Head of caudate nucleus (tissue), 42 donors: ENCODE results near the gene EPM2AIP1.
"Not testable (repeated sequence)": the region's sequence is repeated elsewhere in the genome, so short reads cannot be mapped to it uniquely, and the experiment has no call there.

Experiments used
- DNase-seq, 42 donors: peaks; one replicate each; pipeline versions ENCODE4 v3.0.0 to v3.0.0-alpha.2; 2020 to 2021; ENCODE audit warnings: mixed read lengths in 7 of 42
- intact Hi-C: fragments of 100-400 bp; cut with DNase I; formaldehyde crosslinking; loops from one replicate; pipeline ENCODE4 v1.15.0; 2022

Gene EPM2AIP1

DNA sequence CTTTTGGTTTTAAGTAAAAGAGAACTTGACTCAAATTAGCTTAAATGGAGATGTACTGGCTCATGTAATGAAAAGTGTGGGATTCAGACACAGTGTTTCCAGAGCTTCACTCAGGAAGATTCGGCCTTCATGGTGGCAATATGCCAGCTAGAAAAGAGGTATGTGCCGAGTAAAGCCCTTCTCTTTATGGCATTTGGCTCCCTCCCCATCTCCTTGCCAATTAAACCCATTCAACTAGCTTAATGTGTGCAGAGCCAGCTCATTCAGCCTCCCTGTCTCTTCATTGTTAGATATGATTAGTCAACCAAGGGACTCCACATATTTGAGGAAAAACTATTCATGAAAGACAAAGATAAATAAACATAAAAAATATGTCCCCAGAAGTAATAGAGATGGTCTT, 33.1 kb downstream of the EPM2AIP1 start:
- DNase-seq, result peak in 1 of 42 donors; percentile 24
- intact Hi-C loops, result loop anchor here (10.0 kb wide), 1 partner anchor 225 kb away; no protein-coding TSS in a partner anchor

- intact Hi-C loops, result loop anchor here (10.0 kb wide), 1 partner anchor 223 kb away; no protein-coding TSS in a partner anchor
These were observed 34.9 kb downstream of the EPM2AIP1 start for GRCh38 chr3:36957862-36958686.

DNA sequence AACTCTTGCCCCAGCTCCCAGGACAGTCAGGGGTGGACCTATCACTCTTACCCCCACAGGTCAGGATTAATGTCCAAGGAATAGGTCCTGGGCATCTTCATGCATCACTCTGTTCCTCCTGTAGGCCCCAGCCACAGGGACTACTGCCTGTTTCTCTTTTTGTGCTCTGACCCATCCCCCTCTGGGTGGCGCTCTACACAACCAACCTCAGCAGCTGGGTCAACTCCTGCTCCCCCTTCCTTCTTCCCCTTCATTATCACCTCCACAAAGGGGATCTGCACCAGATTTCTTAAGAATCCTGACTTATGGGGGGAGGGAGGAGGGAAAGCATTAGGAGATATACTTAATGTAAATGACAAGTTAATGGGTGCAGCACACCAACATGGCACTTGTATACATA, 35.9 kb downstream of the EPM2AIP1 start:
- intact Hi-C loops, result loop anchor here (10.0 kb wide), 1 partner anchor 222 kb away; no protein-coding TSS in a partner anchor

More at GRCh38 chr3:36957862-36958686, 34.9 kb downstream of the EPM2AIP1 start:
- DNase-seq, result peak in 2 of 42 donors; percentile 26 to 34

GRCh38 chr3:36956155-36956554, 36.8 kb downstream of the EPM2AIP1 start:
- intact Hi-C loops, result loop anchor here (10.0 kb wide), 1 partner anchor 221 kb away; no protein-coding TSS in a partner anchor
- DNase-seq, result no peak

More for the DNA sequence above, 35.9 kb downstream of the EPM2AIP1 start:
- peak in 1 of 42 donors; percentile 18 for DNase-seq

GRCh38 chr3:36954452-36955134, 38.3 kb downstream of the EPM2AIP1 start:
- intact Hi-C loops, result loop anchor here (10.0 kb wide), 1 partner anchor 220 kb away; no protein-coding TSS in a partner anchor
- DNase-seq, result no peak

- intact Hi-C loops, DNase-seq: not testable (repeated sequence)
These were observed 45.1 kb downstream of the EPM2AIP1 start for GRCh38 chr3:36947814-36948213.

GRCh38 chr3:36945333-36945980, 47.5 kb downstream of the EPM2AIP1 start:
- intact Hi-C loops, result no loop called here
- no peak for DNase-seq

GRCh38 chr3:36944641-36945270, 48.2 kb downstream of the EPM2AIP1 start, which contains the start of gene TRANK1:
Gene TRANK1, minus strand, starts transcription at chr3:36945054. Its CDS starts 245 bp downstream, at chr3:36944809.
- intact Hi-C loops, result no loop called here
- peak; percentile 35 to 84 (median 70) for DNase-seq

DNA sequence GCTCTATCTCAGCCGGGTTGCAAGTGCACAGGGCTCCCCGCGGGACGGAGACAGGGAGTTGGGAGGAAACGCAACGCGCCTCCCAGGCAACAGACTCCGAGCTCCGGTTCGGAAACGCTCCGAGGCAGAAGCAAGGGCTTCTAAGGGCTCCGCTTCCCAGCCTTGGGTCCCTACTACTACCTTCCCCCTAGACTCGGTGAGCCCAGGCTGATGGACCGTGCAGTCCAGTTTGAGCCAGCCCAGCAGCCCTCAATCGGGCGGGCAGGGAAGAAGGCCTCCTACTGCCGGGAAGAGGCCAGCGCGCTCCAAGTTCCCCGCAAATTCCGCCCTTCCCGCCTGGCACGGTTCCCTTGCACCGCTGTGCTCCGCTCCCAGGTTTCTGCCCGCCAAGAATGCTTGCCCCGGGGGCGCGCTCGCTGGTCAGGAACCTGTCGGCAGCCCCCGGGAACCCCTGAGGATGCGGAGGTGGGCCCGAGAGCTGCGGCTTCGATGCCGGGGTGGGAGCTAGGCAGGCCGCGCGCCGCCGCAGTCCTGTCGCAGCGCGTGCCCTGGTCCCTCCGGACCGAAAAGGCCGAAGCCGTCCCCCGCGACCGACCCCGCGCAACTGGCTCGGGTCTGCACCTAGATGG, 48.8 kb downstream of the EPM2AIP1 start:
- peak in 41 of 42 donors; percentile 9 to 78 (median 63) for DNase-seq
- intact Hi-C loops, result no loop called here

- intact Hi-C loops, result no loop called here
- peak in 5 of 42 donors; percentile 4 to 41 (median 20) for DNase-seq
These were observed 49.3 kb downstream of the EPM2AIP1 start for GRCh38 chr3:36943601-36944000.

DNA sequence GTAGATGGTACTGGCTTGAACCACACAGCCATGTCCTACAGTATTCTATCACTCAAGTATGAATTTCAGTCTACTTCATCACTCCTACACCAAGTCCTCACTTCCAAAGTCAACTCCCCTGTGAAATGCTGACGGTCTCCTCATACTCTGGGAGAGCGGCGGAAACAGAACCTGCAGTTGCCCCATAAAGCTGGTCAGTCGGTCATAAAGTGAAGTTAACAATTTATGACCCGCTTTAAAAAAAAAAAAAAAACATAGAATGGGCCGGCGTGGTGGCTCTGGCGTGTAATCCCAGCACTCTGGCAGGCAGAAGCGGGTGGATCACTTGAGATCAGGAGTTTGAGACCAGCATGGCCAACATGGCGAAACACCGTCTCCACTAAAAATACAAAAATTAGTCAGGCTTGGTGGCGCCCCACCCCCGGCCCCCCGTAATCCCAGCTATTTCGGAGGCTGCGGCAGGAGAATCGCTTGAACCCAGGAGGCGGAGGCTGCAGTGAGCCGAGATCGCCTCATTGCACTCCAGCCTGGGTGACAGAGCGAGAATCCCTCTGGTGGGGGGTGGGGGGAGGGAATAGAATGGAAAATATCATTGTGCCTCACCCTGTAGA, 50.2 kb downstream of the EPM2AIP1 start:
- intact Hi-C loops, result no loop called here
- DNase-seq, result peak in 1 of 42 donors; percentile 3

GRCh38 chr3:36941658-36942057, 51.3 kb downstream of the EPM2AIP1 start:
- DNase-seq, result peak in 1 of 42 donors; percentile 0
- intact Hi-C loops, result no loop called here

- intact Hi-C loops, result no loop called here
- no peak for DNase-seq
These were observed 51.8 kb downstream of the EPM2AIP1 start for GRCh38 chr3:36941162-36941561.

- intact Hi-C loops, result no loop called here
These were observed 55.4 kb downstream of the EPM2AIP1 start for GRCh38 chr3:36937492-36937891.

More at GRCh38 chr3:36937492-36937891, 55.4 kb downstream of the EPM2AIP1 start:
- peak in 1 of 42 donors; percentile 3 for DNase-seq
